Tibial artery (tissue), 4 donors: ENCODE measurements around the gene ARFRP1.

ENCODE experiments used
- DNase-seq, 2 donors: peaks; one replicate each; pipeline ENCODE4 v3.0.0-alpha.2; 2019
- H3K27ac ChIP-seq, 2 donors: fragments of 200-600 bp; sonication (generic) in 1 of 2; 1 replicate in 1 of 2; 2 replicates in 1 of 2; pipeline ENCODE4 v1.5.1; 2018 to 2019; ENCODE audit warnings: mild to moderate bottlenecking in 1 of 2
- H3K27me3 ChIP-seq, 2 donors: fragments of 200-600 bp; sonication (generic) in 1 of 2; one replicate each; pipeline versions ENCODE4 v1.5.1 to v1.6.0; 2016 to 2019
- H3K36me3 ChIP-seq, 3 donors: fragments of 200-600 bp; sonication (generic) in 2 of 3; one replicate each; pipeline ENCODE4 v1.5.1; 2016 to 2019; ENCODE audit warnings: mild to moderate bottlenecking in 2 of 3
- H3K4me1 ChIP-seq, 4 donors: fragments of 200-600 bp; sonication (generic) in 2 of 4; 1 replicate in 3 of 4; 2 replicates in 1 of 4; pipeline ENCODE4 v1.5.1; 2016 to 2019
- H3K4me3 ChIP-seq, 2 donors: fragments of 200-600 bp; sonication (generic) in 1 of 2; 1 replicate in 1 of 2; 2 replicates in 1 of 2; pipeline ENCODE4 v1.5.1; 2018 to 2019; ENCODE audit warnings: mild to moderate bottlenecking in 2 of 2
- H3K9me3 ChIP-seq, 3 donors: fragments of 200-600 bp; sonication (generic) in 1 of 3; one replicate each; pipeline ENCODE4 v1.5.1; 2016 to 2019
- CTCF ChIP-seq, 2 experiments: fragments of 200-600 bp in 1 of 2; fragments of 450-650 bp in 1 of 2; IDR thresholded peaks; one replicate each; pipeline ENCODE4 v1.5.1; 2017 to 2019; ENCODE audit warnings: antibody characterized with exemption in 2 of 2, mild to moderate bottlenecking in 1 of 2, moderate library complexity in 1 of 2
- intact Hi-C: fragments of 100-400 bp; cut with DNase I; formaldehyde crosslinking; loops from one replicate; pipeline ENCODE4 v1.15.0; 2023; ENCODE audit warnings: low total_unique reads

ARFRP1 gene

GRCh38 chr20:63748070-63748933 lies 40.5 kb upstream of the ARFRP1 start:
- no peaks in the 10 kb centered on the region for H3K27me3 ChIP-seq
- intact Hi-C loops: loop anchor here (10.0 kb wide), 1 partner anchor 124 kb away; the partner anchor contains the start of gene GMEB2
- peaks cover 4 to 35% (median 5%) of the 10 kb centered on the region in 3 donors for H3K36me3 ChIP-seq
- H3K4me3 ChIP-seq: no peak overlapping the region
- no peak overlapping the region for H3K27ac ChIP-seq
- no peak for DNase-seq
- H3K4me1 ChIP-seq: no peaks in the 10 kb centered on the region
- TF ChIP-seq CTCF (IDR thresholded peaks at IDR 0.05): no peak
- no peaks in the 10 kb centered on the region for H3K9me3 ChIP-seq

DNA sequence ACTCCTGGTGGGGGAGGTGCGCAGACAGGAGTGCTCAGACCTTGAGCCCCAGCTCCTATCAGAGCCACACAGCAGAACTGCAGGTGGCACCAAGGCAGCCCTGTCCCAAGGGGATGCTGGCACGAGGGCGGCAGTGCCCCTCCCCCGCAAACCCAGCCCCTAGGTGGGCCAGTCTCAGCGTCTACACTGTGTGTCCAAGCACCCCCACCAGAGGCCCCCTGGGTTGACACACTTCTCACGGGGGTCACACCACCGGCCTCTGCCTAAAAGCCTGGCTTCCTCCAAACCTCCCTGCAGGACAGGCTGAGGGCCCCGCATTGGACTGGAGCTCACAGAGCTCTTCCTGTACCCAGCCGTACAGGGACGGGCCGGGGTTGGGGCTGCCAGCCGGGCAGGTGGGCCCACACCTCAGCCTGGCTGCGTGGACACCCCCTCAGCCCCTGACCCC lies 39.9 kb upstream of the ARFRP1 start:
- H3K4me3 ChIP-seq: no peak overlapping the region
- H3K27me3 ChIP-seq: no peaks in the 10 kb centered on the region
- H3K9me3 ChIP-seq: no peaks in the 10 kb centered on the region
- no peak for TF ChIP-seq CTCF (IDR thresholded peaks at IDR 0.05)
- peaks cover 10 to 39% (median 12%) of the 10 kb centered on the region in 3 donors for H3K36me3 ChIP-seq
- H3K27ac ChIP-seq: no peak overlapping the region
- DNase-seq: no peak
- intact Hi-C loops: loop anchor here (10.0 kb wide), 1 partner anchor 123 kb away; the partner anchor contains the start of gene GMEB2
- no peaks in the 10 kb centered on the region for H3K4me1 ChIP-seq

DNA sequence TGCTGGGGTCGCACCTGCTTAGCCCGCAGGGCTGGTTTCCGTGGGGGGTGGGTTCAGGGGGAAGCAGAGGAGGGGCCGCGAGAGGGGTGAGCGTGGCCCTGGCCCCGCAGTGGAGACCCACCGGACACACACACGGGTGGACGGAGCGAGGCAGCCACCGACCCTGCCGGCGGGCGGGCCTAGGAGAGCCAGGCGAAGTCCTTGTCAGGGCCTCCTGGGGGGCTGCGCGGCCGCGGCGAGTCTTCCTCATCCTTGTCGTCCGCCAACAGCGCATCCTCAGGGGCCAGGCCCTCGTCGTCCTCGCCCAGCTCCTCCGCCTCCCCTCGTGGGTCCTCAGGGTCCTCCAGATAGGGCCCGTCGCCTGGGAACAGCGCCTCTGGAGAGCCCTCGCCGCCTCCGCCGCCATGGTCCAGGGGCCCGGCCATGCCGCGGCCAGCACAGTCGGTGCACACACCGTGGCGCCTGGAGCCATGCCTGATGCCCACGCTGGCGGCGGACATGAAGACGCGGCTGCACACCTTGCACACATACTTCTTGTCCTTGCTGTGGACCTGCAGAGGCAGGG lies 39.1 kb upstream of the ARFRP1 start:
- intact Hi-C loops: loop anchor here (10.0 kb wide), 1 partner anchor 122 kb away; the partner anchor contains the start of gene GMEB2
- Histone ChIP-seq H3K9me3 (no peaks in the 10 kb centered on the region), H3K27ac (no peak overlapping the region), H3K4me3 (no peak overlapping the region), H3K27me3 (no peaks in the 10 kb centered on the region), H3K36me3 (peaks cover 19 to 42% (median 19%) of the 10 kb centered on the region in 3 donors), H3K4me1 (peaks cover 0 to 6% (median 2%) of the 10 kb centered on the region in 4 donors)
- no peak for TF ChIP-seq CTCF (IDR thresholded peaks at IDR 0.05)
- no peak for DNase-seq

- H3K36me3 ChIP-seq: peaks cover 22 to 45% (median 23%) of the 10 kb centered on the region in 3 donors
- no peaks in the 10 kb centered on the region for H3K9me3 ChIP-seq
- no peaks in the 10 kb centered on the region for H3K27me3 ChIP-seq
- TF ChIP-seq CTCF (IDR thresholded peaks at IDR 0.05): no peak
- no peak for DNase-seq
- no peak overlapping the region for H3K4me3 ChIP-seq
- intact Hi-C loops: loop anchor here (10.0 kb wide), 1 partner anchor 121 kb away; the partner anchor contains the start of gene GMEB2
- peaks cover 0 to 13% (median 9%) of the 10 kb centered on the region in 4 donors for H3K4me1 ChIP-seq
- no peak overlapping the region for H3K27ac ChIP-seq
Measured at GRCh38 chr20:63745961-63746731, 38.4 kb upstream of the ARFRP1 start.

DNA sequence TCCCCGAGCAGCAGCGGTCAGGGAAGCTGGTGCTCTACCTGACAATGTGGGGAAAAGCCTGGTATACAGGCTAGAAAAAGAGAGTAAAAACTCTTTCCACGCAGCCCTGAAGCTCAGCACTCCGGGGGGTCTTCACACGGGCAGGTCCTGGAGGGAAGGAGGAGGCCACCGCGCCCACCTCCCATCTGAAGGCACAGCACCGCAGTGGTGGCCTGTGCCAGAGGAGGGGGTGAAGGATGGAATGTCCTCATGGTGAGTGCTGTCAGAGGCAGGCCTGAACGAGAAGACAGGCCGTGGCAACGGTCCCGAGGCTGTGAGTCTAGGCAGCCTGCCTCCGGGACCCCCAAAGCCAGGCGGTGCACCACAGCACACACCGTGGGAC lies 37.6 kb upstream of the ARFRP1 start:
- DNase-seq: no peak
- Histone ChIP-seq H3K9me3 (no peaks in the 10 kb centered on the region), H3K36me3 (peaks cover 22 to 45% (median 23%) of the 10 kb centered on the region in 3 donors), H3K27me3 (no peaks in the 10 kb centered on the region), H3K4me3 (no peak overlapping the region), H3K4me1 (peaks cover 0 to 19% (median 13%) of the 10 kb centered on the region in 4 donors), H3K27ac (no peak overlapping the region)
- no peak for TF ChIP-seq CTCF (IDR thresholded peaks at IDR 0.05)
- intact Hi-C loops: loop anchor here (10.0 kb wide), 1 partner anchor 121 kb away; the partner anchor contains the start of gene GMEB2
